GM21447 (cell line): Measurements from ENCODE around the gene FANCD2.
"Not testable (repeated sequence)": the region's sequence is repeated elsewhere in the genome, so short reads cannot be mapped to it uniquely, and the experiment has no call there.

ENCODE experiments used
- ATAC-seq: cut with Tn5 transposase; IDR thresholded peaks from one replicate; pipeline ENCODE4 v1.9.1; 2021; ENCODE audit not compliant: unreplicated experiment

FANCD2 gene

DNA sequence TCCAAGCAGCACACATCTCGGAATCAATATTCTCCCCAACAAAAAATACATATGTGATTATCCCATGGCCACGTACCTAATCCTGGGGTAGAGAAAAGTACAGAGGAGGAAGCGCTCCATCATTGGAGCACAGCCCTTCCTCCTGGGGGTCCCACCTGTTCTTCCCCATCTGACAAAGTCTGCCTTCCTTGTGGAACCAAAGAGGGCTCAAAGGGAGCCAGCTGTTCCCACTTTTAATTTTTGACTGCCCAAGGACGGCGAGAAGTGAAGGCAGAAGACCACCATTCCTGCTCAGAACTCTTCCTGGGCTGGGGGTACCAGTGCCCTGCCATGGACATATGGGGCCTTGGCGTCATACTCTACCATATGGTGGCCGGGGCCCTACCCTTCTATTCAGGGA lies 14.1 kb upstream of the FANCD2 start:
- no peak for ATAC-seq

DNA sequence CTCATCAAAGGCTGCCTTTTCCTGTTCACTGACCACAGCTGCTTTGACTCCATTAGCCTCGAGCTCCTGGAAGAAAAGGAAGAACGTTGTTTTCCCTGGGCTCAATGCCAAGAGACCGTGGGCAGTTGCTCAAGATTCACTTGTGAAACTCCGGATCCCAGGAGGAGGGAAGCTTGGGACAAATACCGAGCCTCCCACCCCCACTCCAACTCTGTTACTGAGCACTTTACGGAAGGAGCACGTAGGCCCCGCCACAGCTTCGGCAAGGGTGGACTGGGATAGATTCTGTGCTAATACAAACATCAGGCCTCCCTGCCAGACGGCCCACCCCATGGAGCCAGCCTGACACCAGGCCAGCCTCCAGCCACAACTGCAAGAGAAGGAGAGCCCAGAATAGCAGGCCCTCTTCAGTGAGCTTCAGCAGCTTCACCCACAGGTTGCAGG lies 10.8 kb upstream of the FANCD2 start:
- ATAC-seq: no peak

DNA sequence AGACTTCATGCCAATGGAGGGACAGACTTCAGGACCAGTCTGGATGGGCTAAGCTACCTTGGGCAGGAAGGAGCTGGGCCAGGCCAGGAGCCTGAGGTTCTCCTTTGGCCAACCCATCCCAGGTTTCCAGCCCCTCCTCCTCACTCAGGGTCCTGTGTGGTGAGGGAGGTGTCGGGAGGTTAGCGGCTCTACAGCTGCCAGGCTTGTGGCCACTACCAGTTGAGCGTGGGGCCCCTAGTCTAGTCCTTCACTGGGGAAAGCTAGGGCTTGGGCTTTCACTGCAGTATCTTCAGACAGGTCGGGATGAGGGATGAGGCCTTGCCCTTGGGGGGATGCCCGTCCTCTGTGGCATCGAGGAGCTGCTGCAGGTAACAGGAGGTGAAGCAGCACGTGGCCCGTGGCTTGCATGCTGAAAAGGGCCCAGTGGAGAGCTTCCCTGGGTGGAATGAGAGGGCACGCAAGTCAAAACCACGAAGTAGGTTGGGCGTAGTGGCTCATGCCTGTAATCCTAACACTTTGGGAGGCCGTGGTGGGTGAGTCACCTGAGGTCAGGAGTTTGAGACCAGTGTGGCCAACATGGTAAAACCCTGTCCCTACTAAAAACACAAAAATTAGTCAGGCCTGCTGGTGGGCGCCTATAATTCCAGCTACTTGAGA lies 8.5 kb upstream of the FANCD2 start:
- ATAC-seq: no peak

DNA sequence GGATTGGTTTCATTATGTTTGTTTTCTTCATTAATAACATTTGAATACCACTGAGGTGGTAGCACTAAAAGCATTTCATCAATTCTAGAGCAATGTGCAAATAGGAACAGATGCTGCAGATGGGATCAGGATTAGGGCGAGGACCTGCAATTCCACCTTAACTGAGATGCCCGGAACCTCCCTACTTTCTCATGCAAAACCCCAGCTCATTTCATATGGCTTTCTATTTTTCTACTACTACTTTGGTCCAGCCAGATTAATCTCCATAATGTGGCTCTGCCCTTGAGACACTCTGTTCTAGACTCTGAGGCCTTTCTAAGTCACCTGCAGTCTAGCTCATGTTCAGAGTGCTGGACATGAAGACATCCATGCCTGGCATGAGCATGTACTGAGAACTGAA lies 7.4 kb upstream of the FANCD2 start:
- not testable (repeated sequence) for ATAC-seq

DNA sequence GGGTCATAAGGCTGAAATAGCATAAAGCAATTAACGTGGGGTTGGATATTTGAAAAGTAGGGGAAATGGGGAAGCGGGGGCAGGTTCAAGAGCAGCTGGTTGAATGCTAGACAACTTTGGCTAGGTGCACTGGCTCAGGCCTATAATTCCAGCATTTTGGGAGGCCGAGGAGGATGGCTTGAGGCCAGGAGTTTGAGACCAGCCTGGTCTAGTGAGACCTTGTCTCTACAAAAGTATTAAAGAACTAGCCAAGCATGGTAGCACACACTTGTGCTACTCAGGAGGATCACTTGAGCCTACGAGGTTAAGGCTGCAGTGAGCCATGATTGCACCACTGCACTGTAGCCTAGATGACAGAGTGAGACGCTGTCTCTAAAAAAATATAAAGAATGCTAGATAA lies 6.9 kb upstream of the FANCD2 start:
- no peak for ATAC-seq

DNA sequence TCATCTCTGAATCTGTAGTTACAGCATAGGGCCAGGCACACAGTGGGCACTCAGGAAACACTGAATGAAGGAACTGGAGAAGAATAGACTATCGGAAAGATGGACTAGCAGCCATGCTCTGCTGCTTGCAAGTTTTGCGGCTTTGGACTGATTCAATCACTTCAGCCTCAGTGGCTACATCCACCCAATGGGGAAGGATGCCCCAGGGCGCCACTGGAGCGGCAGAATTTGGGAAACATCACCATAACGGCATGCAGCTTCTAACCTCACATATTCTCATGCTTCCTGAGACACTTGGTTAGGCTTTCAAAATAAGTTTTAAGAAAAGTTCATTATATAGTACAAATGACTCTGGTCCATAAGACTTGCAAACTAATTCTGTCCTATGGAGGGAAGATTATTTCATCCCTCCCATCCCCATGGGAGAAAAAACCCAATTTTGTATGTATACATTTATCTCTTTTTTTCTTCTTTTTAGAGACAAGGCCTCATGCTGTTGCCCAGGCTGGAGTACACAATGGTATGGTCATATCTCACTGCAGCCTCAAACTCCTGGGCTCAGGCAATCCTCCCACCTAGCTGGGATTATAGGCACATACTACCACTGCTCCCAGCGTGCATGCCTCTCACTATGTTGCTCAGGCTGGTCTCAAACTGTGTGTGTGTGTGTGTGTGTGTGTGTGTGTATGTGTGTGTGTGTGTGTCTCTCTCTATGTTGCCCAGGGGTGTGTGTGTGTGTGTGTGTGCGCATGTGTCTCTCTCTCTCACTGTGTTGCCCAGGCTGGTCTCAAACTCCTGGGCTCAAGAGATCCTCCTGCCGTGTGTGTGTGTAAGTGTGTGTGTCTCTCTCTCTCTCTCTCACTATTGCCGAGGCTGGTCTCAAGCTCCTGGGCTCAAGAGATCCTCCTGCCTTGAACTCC lies 4.1 kb upstream of the FANCD2 start:
- ATAC-seq: no peak

DNA sequence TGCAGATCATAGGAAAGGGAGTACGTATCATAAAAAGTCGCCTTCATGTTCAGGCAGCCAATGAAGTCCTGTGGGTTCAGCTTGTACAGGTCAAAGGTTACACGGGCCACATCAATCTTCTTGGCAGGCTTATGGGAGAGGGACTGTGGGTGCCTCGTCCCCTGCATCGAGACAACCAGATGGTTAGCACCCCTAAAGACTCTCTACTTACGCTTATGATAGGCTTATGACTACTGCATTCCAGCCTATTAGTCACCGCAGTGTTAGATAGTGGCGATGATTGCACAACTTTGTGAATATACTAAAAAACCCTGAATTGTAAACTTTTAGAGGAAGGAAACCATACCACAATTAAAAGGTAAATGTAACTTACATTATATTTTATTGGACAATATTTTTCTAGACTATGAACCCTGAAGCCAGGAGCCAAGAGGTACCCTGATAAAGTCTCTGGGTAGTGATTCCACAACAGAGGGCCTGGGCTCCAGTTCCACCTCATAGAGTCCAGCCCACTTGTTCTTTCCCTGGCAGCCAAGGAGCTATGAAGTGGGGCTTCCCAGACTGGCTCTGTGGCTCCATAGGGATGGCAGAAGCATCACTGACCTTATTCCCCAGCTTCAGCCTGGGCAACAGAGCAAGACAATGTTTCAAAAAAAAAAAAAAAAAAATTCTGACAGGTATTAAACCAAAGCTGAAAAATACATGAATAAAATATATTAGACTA lies 2.5 kb upstream of the FANCD2 start:
- ATAC-seq: no peak

DNA sequence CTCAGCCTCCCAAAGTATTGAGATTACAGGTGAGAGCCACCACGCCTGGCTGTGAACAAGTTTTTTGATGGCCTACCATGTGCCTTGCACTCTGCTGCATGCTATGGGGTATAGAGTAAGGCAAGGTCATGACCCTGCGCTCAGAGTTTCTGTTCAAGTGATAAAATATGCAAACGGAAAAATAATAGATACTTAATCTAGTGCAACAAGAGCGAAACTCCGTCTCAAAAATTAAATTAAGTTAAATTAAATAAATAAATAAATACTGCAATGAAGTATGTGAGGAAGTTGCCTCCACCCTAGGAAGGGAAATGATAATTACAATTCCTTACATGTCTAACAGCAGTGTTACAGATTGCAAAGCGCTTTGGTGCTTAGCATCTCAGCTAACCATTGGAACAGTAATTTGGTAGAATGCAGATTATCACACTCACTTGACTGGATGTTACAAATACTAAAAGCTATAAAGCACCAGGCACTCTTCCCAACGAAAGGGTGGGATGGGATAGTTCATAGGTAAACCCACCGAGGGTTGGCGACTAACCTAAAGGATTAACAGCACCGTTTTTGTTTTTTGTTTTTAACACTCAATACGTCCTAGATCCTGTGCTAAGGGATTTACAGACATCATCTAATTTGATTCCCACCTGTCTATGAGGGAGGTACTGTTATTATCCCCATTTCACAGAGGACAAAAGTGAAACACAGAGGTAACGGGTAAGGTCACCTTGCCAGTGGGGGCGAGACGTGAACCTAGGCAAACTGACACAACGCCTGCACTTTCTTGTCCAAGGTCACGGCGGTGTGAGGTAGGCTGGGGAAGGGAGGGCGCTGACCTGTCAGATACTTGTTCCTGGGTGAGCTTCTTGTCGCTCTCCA lies 793 bp upstream of the FANCD2 start:
- ATAC-seq: no peak

DNA sequence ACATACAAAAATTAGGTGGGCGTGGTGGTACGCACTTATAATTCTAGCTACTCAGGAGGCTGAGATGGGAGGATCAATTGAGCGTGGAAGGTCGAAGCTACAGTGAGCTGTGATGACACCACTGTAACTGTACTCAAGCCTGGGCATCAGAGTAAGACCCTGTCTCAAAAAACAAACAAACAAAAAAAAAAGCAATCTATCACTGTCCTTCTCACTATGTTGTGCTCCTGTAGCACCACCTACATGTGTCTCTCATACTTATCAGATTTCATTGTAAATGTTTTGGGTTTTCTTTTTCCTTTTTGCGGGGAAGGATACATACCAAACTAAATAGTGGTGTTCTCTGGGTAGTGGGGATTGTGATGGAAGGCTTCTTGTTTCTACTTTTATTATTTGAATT lies 14.8 kb downstream of the FANCD2 start:
- ATAC-seq: no peak

DNA sequence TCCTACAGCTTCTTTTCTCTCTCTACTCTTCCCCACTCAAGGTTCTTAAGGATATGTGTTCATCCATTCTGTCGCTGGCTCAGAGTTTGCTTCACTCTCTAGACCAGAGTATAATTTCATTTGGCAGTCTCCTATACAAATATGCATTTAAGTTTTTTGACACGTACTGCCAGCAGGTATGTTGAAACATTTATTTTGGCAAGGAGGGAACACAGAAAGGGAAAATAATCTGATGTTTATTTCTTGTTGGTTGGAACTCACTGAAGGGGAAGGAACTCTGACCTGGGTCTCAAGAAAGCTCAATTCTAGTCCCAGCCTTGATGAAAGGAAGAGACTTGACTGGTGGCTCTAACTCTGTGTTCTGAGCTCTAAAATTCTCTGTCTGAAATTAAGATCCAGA lies 21.6 kb downstream of the FANCD2 start:
- ATAC-seq: no peak

DNA sequence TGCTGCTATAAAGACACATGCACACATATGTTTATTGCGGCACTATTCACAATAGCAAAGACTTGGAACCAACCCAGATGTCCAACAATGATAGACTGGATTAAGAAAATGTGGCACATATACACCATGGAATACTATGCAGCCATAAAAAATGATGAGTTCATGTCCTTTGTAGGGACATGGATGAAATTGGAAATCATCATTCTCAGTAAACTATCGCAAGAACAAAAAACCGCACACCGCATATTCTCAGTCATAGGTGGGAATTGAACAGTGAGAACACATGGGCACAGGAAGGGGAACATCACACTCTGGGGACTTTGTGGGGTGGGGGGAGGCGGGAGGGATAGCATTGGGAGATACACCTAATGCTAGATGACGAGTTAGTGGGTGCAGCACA lies 26.8 kb downstream of the FANCD2 start:
- not testable (repeated sequence) for ATAC-seq

DNA sequence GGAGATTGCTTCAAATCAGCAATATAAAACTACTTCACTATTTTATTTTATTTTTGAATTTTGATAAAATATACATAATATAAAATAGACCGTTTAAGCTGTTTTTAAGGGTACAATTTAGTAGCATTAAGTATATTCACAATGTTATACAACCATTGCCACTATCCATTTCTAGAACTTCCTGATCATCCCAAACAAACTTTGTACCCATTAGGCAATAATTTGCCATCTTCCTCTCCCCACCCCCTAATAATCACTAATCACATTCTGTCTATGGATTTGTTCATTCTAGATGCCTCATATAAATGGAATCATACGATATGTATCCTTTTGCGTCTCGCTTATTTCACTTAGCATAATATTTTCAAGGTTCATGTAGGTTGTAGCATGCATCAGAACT lies 28.9 kb downstream of the FANCD2 start:
- no peak for ATAC-seq

DNA sequence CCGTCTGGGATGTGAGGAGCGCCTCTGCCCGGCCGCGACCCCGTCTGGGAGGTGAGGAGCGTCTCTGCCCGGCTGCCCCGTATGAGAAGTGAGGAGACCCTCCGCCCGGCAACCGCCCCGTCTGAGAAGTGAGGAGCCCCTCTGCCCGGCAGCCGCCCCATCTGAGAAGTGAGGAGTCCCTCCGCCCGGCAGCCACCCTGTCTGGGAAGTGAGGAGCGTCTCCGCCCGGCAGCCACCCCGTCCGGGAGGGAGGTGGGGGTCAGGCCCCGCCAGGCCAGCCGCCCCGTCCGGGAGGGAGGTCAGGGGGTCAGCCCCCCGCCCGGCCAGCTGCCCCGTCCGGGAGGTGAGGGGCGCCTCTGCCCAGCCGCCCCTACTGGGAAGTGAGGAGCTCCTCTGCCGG lies 43.8 kb downstream of the FANCD2 start:
- ATAC-seq: not testable (repeated sequence)

DNA sequence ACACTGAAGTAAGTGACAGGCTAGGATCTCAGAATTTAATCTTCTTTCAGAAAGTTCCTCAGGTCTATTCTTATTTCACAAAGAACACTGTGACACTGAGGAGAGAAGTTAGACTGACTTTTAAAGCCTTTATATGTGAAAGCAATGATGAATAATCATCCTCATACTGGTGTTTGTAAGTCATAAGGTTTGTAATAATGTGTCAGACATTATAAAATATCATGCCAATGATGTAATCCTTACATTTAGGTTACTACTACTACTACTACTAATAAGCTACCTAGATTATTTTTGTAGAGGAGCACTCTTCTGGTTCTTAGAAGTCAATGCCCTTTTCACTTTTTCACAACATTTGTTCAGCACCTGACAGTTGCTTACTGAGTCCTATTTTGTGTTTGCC lies 48.4 kb downstream of the FANCD2 start:
- no peak for ATAC-seq

DNA sequence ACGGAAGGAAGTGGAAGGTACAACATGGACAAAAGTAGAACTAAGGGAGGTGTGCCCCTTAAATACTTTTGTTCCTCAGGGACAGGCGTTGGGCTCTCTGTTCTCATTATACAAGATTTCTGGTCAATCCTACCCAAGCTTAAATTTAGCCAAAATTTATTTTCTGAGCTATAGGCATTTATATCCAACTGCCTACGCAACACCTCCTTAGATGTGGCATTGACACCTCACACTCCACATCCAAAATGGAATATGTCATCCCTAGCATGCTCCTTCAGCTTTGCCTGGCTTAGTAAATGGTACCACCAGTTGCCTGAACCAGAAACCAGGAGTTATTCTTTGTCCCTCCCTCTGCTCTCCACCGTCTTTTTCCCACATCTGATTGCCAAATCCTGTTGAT lies 55.6 kb downstream of the FANCD2 start:
- ATAC-seq: no peak

DNA sequence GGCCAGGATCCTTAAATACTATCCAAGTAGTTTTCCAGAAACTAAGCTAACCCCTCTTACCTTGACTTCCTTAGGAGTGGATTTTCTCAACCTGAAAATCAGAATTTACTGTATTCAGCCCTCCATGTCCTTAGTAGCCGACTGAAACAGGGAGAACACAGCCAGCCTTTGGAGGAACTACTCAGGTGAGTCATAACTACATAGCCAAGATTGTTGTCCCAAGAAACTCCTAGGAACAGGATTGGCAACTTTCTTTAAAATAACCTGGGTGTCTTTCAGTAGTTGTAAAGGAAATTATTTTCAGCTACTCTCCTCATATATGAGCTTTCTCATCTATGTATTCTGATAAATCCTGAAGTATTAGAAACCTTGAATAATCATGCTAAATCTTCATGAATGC lies 59.5 kb downstream of the FANCD2 start:
- no peak for ATAC-seq

DNA sequence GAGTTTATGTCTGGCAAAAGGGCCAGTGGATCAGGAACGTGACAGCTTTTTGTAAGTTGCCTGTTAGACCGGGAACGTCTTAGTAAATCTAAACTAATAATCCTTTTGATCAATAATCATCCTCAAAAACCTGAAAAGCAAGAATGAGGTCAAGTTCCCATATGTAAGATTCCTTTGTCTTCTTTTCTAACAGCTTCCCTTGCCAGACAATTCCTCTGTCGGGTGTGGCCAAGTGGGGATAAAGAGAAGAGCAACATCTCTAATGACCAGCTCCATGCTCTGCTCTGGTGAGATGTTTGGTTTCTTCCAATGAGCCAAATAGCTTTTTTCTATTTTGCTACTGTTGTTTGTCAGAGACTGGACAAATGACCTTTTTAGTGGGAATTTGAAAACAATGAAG lies 62.0 kb downstream of the FANCD2 start:
- no peak for ATAC-seq

DNA sequence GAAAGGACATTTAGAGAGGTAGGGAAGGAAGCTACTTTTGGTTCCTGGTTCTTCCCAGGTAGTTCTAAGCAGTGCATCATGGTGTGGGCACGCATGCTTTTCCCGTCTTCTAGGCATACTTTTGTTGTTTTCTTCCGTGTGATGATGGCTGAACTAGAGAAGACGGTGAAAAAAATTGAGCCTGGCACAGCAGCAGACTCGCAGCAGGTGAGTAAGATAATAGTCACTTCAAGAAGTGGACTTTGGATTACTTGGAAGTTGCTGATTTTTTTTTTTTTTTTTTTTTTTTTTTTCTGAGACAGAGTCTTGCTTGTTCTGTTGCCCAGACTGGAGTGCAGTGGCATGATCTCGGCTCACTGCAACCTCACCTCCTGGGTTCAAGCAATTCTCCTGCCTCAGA lies 63.9 kb downstream of the FANCD2 start:
- no peak for ATAC-seq

DNA sequence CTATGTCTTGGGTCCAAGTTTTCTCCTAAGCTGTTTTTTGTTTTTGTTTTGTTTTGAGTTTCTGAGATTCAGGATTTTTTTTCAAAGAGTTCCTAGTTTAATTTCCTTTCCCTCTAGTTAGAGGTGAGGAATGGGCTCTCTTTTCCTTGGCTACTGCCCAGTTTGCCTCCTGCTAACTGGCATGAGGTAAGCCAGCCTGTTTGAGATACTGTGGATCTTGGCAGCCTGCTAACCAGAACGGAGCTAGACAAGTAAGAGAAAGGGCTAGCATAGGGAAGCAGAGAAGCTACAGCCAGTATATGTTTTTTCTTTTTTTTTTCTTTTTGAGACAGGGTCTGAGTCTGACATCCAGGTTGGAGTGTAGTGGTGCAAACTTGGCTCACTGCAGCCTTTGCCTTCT lies 64.5 kb downstream of the FANCD2 start:
- not testable (repeated sequence) for ATAC-seq

DNA sequence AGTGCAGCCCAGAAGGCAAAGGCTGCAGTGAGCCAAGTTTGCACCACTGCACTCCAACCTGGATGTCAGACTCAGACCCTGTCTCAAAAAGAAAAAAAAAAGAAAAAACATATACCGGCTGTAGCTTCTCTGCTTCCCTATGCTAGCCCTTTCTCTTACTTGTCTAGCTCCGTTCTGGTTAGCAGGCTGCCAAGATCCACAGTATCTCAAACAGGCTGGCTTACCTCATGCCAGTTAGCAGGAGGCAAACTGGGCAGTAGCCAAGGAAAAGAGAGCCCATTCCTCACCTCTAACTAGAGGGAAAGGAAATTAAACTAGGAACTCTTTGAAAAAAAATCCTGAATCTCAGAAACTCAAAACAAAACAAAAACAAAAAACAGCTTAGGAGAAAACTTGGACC lies 65.2 kb downstream of the FANCD2 start:
- ATAC-seq: not testable (repeated sequence)

DNA sequence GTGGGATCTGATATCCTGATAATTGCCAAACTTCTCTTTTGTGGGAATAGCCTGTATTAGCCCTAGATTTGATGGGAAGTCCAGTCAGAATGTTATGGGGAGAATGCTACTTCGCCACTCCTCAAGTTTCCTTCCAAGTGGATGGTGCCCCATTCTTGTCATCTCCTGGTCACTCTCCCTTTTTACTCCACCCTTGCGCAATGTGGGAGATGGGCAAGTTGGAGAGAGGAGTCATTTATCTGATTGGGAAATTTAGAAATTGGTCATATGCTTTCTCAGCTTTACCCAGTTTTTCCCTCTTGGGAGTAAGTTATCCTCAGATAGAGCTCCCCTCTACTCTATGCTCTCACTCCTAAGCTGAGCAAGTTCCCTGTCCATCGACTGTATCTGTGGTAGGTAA lies 67.4 kb downstream of the FANCD2 start:
- ATAC-seq: no peak
